Motor neuron (in vitro differentiated cells): ENCODE results near the gene GREM1. TPM values are rescaled to one million over a fixed set of nuclear protein-coding genes. Genes with fewer than 3 reads are reported as not detected.

Experiments
- ATAC-seq, 8 experiments: fragments of 200-7000 bp; cut with Tn5 transposase; replicated peaks in 6 of 8; 2 replicates each; pipeline ENCODE4 v1.8.0; 2021; ENCODE audit warnings: mild to moderate bottlenecking in 8 of 8, moderate library complexity in 8 of 8
- H3K27ac ChIP-seq, 2 donors: fragments of 250-450 bp; sonication (Bioruptor Pico); 2 replicates each; pipeline ENCODE4 v1.9.0; 2021; ENCODE audit warnings: antibody characterized with exemption in 2 of 2, mild to moderate bottlenecking in 2 of 2, moderate library complexity in 1 of 2
- H3K4me1 ChIP-seq, 2 donors: fragments of 250-450 bp; sonication (Bioruptor Pico); replicated peaks in 1 of 2; 2 replicates each; pipeline ENCODE4 v1.6.1; 2021; ENCODE audit warnings: antibody characterized with exemption in 2 of 2, mild to moderate bottlenecking in 2 of 2, moderate library complexity in 1 of 2
- H3K4me3 ChIP-seq, 5 donors: fragments of 250-450 bp; sonication (Bioruptor Pico); 2 replicates each; pipeline ENCODE4 v1.9.0; 2021; ENCODE audit warnings: antibody characterized with exemption in 5 of 5, mild to moderate bottlenecking in 5 of 5, moderate library complexity in 4 of 5
- WGBS, 10 experiments: fragments of 450-650 bp; shearing (Covaris generic); methylation state at CpG; one replicate each; pipeline ENCODE4 v1.0.0; 2022; 5-methylcytosine and 5-hydroxymethylcytosine counted together
- in situ Hi-C, 9 experiments: fragments of 400-800 bp; cut with MboI; loops; one replicate each; pipeline ENCODE4 v1.15.0; 2021; ENCODE audit warnings: low sequenced_read_pairs in 9 of 9, low pct_unique_long_range_greater_than_20kb in 2 of 9; ENCODE audit not compliant: unreplicated experiment in 9 of 9
- total RNA-seq, 8 experiments: library from RNA; unstranded; fragments of 300-600 nt; gene quantifications; 2 replicates each; pipeline versions ENCODE4 v1.2.3 to v1.2.4, GENCODE V29; 2022

GREM1 gene
- total RNA-seq: 10 to 100 TPM in 1 of 8 experiments, under 1 TPM in 7; under 0.01 to 12.0 (median 0.13) TPM

GRCh38 chr15:32717426-32718226 is at the start of gene GREM1:
Gene GREM1 (plus strand): TSS chr15:32718004. CDS start chr15:32730691, 12,687 bp downstream.
- in situ Hi-C loops: no loop called here
- Histone ChIP-seq H3K4me3 (peak within 1 kb of the TSS; percentile 20 to 35 (median 30)), H3K4me1 (peaks cover 0 to 10% of the 10 kb centered on the region in 2 donors), H3K27ac (no peak within 1 kb of the TSS)
- 0% methylated on average over 2 of the region's 99 CpGs; no CpG with 5 or more reads in 7 of the 10 experiments for WGBS, 10 experiments
- ATAC-seq: peak; percentile 31 to 59 (median 46)

GRCh38 chr15:32668942-32669341 is 48.9 kb upstream of the GREM1 start:
- Histone ChIP-seq H3K4me3 (no peak overlapping the region), H3K4me1 (no peaks in the 10 kb centered on the region), H3K27ac (no peak overlapping the region)
- peak in 1 of 8 experiments; percentile 15 for ATAC-seq
- in situ Hi-C loops: loop anchor here in 8 of 9 experiments (10.0 to 25.0 kb wide), 4 partner anchors 168 to 468 kb away; no protein-coding TSS in a partner anchor
- 58 to 100% (median 83%) methylated on average over 1 to 2 of the region's 2 CpGs for WGBS, 10 experiments

DNA sequence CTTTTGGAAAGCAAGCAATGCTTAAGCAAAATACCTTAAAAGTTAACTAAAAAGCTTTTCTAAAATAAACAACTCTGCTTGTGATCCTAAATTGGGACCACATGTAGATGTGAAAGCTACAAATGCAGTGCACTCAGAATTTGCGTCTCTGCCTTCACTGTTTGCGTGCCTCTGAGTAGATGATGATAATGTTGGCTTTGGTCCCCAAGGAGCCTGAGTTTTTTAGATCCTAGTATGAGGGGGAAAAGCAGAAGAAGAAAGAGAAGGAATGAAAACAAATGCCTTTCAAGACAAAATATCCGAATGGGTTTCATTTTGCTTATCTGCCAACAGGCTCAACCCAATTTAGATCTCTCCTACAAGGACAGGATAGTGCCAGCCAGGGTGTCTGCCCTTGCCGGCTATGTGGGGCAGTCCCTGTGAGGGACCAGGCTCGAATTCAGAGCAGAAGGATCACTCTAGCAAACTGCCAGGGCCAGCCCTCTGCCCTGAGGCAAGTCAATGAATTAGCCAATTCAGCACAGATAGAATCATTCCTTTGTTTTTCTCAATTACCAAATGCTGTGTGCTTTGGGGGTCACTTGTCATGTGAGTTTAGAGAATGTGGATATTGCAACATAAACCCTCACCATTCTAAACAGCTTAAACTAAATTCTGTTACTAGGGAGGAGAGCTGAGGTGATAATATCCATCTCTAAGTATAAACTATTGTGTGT is 47.8 kb upstream of the GREM1 start:
- ATAC-seq: peak in 3 of 8 experiments; percentile 92 to 94 (median 93)
- Histone ChIP-seq H3K4me3 (no peak overlapping the region), H3K4me1 (no peaks in the 10 kb centered on the region), H3K27ac (no peak overlapping the region)
- WGBS, 10 experiments: 4 to 70% (median 62%) methylated on average over 1 to 5 of the region's 5 CpGs
- in situ Hi-C loops: loop anchor here in 8 of 9 experiments (10.0 to 25.0 kb wide), 4 partner anchors 167 to 467 kb away; no protein-coding TSS in a partner anchor

DNA sequence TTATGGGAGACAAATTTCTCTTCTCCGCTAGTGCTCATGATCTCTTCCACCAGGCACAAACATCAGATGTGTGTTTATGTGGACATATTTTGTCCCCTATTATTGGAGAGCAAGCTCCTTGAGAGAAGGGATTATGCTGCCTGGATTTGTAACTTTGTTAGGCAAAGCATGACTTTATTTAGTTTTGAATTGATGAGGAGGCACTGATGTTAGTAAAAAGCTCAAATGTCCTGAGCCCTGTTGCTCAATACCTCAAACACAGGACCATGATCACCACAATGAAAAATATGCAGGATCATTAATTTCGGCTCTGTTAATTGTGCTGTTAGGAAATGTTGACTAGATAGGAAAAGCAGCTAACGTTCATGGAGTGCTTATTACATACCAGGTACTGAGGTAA is 47.2 kb upstream of the GREM1 start:
- Histone ChIP-seq H3K27ac (no peak overlapping the region), H3K4me1 (no peaks in the 10 kb centered on the region), H3K4me3 (no peak overlapping the region)
- in situ Hi-C loops: loop anchor here in 6 of 9 experiments (25.0 kb wide), 3 partner anchors 167 to 467 kb away; no protein-coding TSS in a partner anchor
- WGBS, 10 experiments: 36 to 100% (median 88%) methylated on average over 1 to 3 of the region's 3 CpGs; no CpG with 5 or more reads in 2 of the 10 experiments
- no peak for ATAC-seq

GRCh38 chr15:32671339-32672325 is 46.2 kb upstream of the GREM1 start:
- Histone ChIP-seq H3K4me3 (no peak overlapping the region), H3K4me1 (peaks cover 0 to 2% of the 10 kb centered on the region in 2 donors), H3K27ac (no peak overlapping the region)
- in situ Hi-C loops: loop anchor here in 6 of 9 experiments (25.0 kb wide), 3 partner anchors 166 to 466 kb away; no protein-coding TSS in a partner anchor
- WGBS, 10 experiments: 35 to 99% (median 91%) methylated on average over 2 to 23 of the region's 29 CpGs; no CpG with 5 or more reads in 2 of the 10 experiments
- no peak for ATAC-seq

GRCh38 chr15:32674681-32675080 is 43.1 kb upstream of the GREM1 start:
- 60 to 100% (median 83%) methylated on average over 1 to 2 of the region's 2 CpGs; no CpG with 5 or more reads in 3 of the 10 experiments for WGBS, 10 experiments
- in situ Hi-C loops: loop anchor here in 6 of 9 experiments (25.0 kb wide), 3 partner anchors 163 to 463 kb away; no protein-coding TSS in a partner anchor
- peaks cover 7 to 14% of the 10 kb centered on the region in 2 donors for H3K4me1 ChIP-seq
- H3K4me3 ChIP-seq: no peak overlapping the region
- no peak for ATAC-seq
- no peak overlapping the region for H3K27ac ChIP-seq

DNA sequence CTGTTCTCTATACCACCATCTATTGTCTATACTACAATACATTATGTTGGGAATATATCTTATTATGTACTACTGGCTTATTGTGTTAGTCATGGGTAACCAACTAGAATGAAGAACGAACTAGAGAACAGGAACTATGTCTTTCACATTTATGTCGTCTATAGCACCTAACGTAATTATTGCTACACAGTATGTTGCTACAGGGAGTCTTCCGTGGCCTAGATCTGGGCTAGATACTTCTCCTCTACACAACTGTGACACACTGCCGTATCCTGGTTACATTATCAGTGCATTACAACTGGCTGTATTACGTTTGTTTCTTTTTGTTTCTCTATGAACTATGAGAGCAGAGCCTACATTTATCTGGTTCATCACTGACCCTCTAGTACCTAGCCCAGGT is 42.3 kb upstream of the GREM1 start:
- no peak for ATAC-seq
- peaks cover 7 to 14% of the 10 kb centered on the region in 2 donors for H3K4me1 ChIP-seq
- in situ Hi-C loops: no loop called here
- no peak overlapping the region for H3K4me3 ChIP-seq
- H3K27ac ChIP-seq: no peak overlapping the region
- 39 to 90% (median 69%) methylated on average over 2 to 6 of the region's 6 CpGs; no CpG with 5 or more reads in 2 of the 10 experiments for WGBS, 10 experiments

- peak in 1 of 8 experiments; percentile 20 for ATAC-seq
- in situ Hi-C loops: no loop called here
- Histone ChIP-seq H3K4me3 (no peak overlapping the region), H3K4me1 (peaks cover 7 to 14% of the 10 kb centered on the region in 2 donors), H3K27ac (no peak overlapping the region)
- 20 to 100% (median 89%) methylated on average over 1 to 2 of the region's 2 CpGs; no CpG with 5 or more reads in 2 of the 10 experiments for WGBS, 10 experiments
Measured at GRCh38 chr15:32676169-32676568, 41.6 kb upstream of the GREM1 start.

GRCh38 chr15:32677238-32677750 is 40.5 kb upstream of the GREM1 start:
- in situ Hi-C loops: no loop called here
- ATAC-seq: peak in 7 of 8 experiments; percentile 47 to 75 (median 65)
- Histone ChIP-seq H3K27ac (no peak overlapping the region), H3K4me1 (peaks cover 7 to 14% of the 10 kb centered on the region in 2 donors), H3K4me3 (no peak overlapping the region)
- 60 to 100% (median 79%) methylated on average over 2 to 5 of the region's 5 CpGs for WGBS, 10 experiments

DNA sequence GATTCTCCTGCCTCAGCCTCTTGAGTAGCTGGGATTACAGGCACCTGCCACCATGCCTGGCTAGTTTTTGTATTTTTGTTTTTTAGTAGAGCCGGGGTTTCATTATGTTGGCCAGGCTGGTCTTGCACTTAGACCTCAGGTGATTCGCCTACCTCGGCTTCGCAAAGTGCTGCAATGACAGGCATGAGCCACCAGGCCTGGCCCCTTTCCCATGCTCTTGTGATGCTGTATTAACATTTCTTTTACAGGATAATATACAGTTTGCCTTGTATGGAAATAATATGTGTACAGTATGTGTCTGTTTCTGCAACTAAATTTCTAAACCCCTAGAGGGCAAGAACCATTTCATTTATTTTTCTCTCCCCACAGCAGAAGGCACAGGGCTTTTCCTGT is 38.5 kb upstream of the GREM1 start:
- WGBS, 10 experiments: 0 to 100% (median 69%) methylated on average over 1 to 4 of the region's 4 CpGs; no CpG with 5 or more reads in 5 of the 10 experiments
- peak in 1 of 8 experiments; percentile 20 for ATAC-seq
- H3K4me1 ChIP-seq: peaks cover 7 to 14% of the 10 kb centered on the region in 2 donors
- in situ Hi-C loops: no loop called here
- no peak overlapping the region for H3K4me3 ChIP-seq
- H3K27ac ChIP-seq: no peak overlapping the region

DNA sequence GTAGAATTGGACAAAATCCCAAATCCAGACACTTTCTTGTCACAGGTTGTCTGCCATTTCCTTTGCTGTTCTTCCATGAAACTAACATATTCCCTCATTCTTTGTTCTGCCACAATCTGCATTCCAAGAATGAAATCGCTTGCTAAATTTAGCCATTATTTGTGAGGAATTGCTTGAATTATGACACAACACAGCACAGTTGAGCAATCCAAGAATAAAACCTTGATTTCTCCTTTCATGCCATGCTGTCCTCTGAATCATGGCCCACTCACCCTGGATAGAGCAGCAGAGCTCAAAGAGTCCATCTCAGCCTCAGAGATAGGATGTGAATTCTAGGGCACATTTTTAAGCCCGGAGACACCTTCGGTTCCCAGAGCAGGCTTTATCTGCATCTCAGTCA is 35.2 kb upstream of the GREM1 start:
- ATAC-seq: peak in 5 of 8 experiments; percentile 76 to 96 (median 78)
- no peak overlapping the region for H3K27ac ChIP-seq
- in situ Hi-C loops: no loop called here

More for the DNA sequence above, 35.2 kb upstream of the GREM1 start:
- Histone ChIP-seq H3K4me3 (no peak overlapping the region), H3K4me1 (peaks cover 3% of the 10 kb centered on the region in 2 donors)
- WGBS, 10 experiments: 28 to 100% (median 93%) methylated on average over 3 of the region's 3 CpGs; no CpG with 5 or more reads in 5 of the 10 experiments
